IMR-90 (cell line): ENCODE measurements around the gene CUBN. TPM values are rescaled to one million over a fixed set of nuclear protein-coding genes. Genes with fewer than 3 reads are reported as not detected.

Source experiments
- ATAC-seq: fragments of 200-7000 bp; cut with Tn5 transposase; 2 replicates; pipeline ENCODE4 v1.9.1; 2020; ENCODE audit warnings: low read depth, mild to moderate bottlenecking, moderate library complexity
- BruUV-seq: library from RNA; stranded (reverse); fragments of 400-500 nt; replicated peaks from 2 replicates; lab custom pipeline; 2021; lab: Mats Ljungman, UMichigan
- CTCF ChIA-PET: fragments of 300-600 bp; formaldehyde crosslinking; extraction: SDS; loops from one replicate; lab custom pipeline; 2021; ENCODE audit warnings: antibody characterized with exemption; lab: Yijun Ruan, JAX
- POLR2A ChIA-PET: fragments of 300-600 bp; sonication (Branson Sonifier 250); formaldehyde crosslinking; loops from one replicate; lab custom pipeline; 2022; ENCODE audit warnings: antibody characterized with exemption; ENCODE audit not compliant: unreplicated experiment; lab: Charles Lee
- DNase-seq: peaks from one replicate; pipeline ENCODE4 v3.0.0; 2013
- H2AFZ ChIP-seq: replicated peaks from 2 replicates; pipeline ENCODE3; 2013; ENCODE audit warnings: low read length, mild to moderate bottlenecking; ENCODE audit not compliant: poor library complexity
- H2AK5ac ChIP-seq: 2 replicates; pipeline ENCODE4 v1.6.1; 2013; ENCODE audit warnings: low read depth, low read length, inconsistent platforms
- H2AK9ac ChIP-seq: replicated peaks from 2 replicates; pipeline ENCODE3; 2013; ENCODE audit warnings: mild to moderate bottlenecking, low read depth, low read length, moderate library complexity; ENCODE audit not compliant: poor library complexity
- H2BK120ac ChIP-seq: 2 replicates; pipeline ENCODE4 v1.6.1; 2013; ENCODE audit warnings: low read depth, low read length, inconsistent platforms
- H2BK15ac ChIP-seq: 3 replicates; pipeline ENCODE4 v1.6.1; 2013; ENCODE audit warnings: low read depth, low read length, inconsistent platforms
- H2BK20ac ChIP-seq: 2 replicates; pipeline ENCODE4 v1.6.1; 2013; ENCODE audit warnings: low read depth, mild to moderate bottlenecking, inconsistent platforms, low read length, moderate library complexity
- H2BK5ac ChIP-seq: 2 replicates; pipeline ENCODE4 v1.6.1; 2013; ENCODE audit warnings: mild to moderate bottlenecking, low read depth, low read length, inconsistent platforms; ENCODE audit not compliant: poor library complexity, severe bottlenecking
- H3K14ac ChIP-seq: replicated peaks from 2 replicates; pipeline ENCODE4 v1.6.1; 2013; ENCODE audit warnings: low read depth, low read length, inconsistent platforms
- H3K18ac ChIP-seq: 2 replicates; pipeline ENCODE4 v1.6.1; 2013; ENCODE audit warnings: low read depth, low read length, control low read depth
- H3K23ac ChIP-seq: 2 replicates; pipeline ENCODE4 v1.6.1; 2013; ENCODE audit warnings: low read depth, low read length, inconsistent platforms
- H3K27ac ChIP-seq: 2 replicates; pipeline ENCODE4 v1.5.1; 2013; ENCODE audit warnings: mild to moderate bottlenecking, control low read depth, low read length; ENCODE audit not compliant: insufficient read depth
- H3K27me3 ChIP-seq: 2 replicates; pipeline ENCODE4 v1.6.1; 2013; ENCODE audit warnings: low read length; ENCODE audit not compliant: control insufficient read depth, insufficient read depth
- H3K36me3 ChIP-seq: 2 replicates; pipeline ENCODE4 v1.6.1; 2013; ENCODE audit warnings: low read length, mixed read lengths; ENCODE audit not compliant: control insufficient read depth, insufficient read depth
- H3K4ac ChIP-seq: 2 replicates; pipeline ENCODE4 v1.6.1; 2013; ENCODE audit warnings: low read depth, low read length, inconsistent platforms
- H3K4me1 ChIP-seq: 2 replicates; pipeline ENCODE4 v1.6.1; 2013; ENCODE audit warnings: low read length, mixed read lengths; ENCODE audit not compliant: control insufficient read depth, insufficient read depth
- H3K4me2 ChIP-seq: 2 replicates; pipeline ENCODE4 v1.6.1; 2013; ENCODE audit warnings: low read depth, mild to moderate bottlenecking, control low read depth, low read length, moderate library complexity
- H3K4me3 ChIP-seq: 2 replicates; pipeline ENCODE4 v1.5.1; 2013; ENCODE audit warnings: low read depth, mild to moderate bottlenecking, control low read depth, low read length, moderate library complexity; ENCODE audit not compliant: insufficient read depth
- H3K56ac ChIP-seq: 2 replicates; pipeline ENCODE4 v1.6.1; 2013; ENCODE audit warnings: low read length, inconsistent platforms; ENCODE audit not compliant: insufficient read depth; ENCODE audit errors: extremely low read depth
- H3K79me1 ChIP-seq, 2 experiments: 2 replicates each; pipeline ENCODE4 v1.6.1; 2013; ENCODE audit warnings: low read length in 2 of 2, inconsistent platforms in 1 of 2, low read depth in 1 of 2
- H3K9ac ChIP-seq: 2 replicates; pipeline ENCODE4 v1.6.1; 2013; ENCODE audit warnings: low read depth, low read length, control low read depth
- H3K9me1 ChIP-seq: 2 replicates; pipeline ENCODE4 v1.6.1; 2013; ENCODE audit warnings: low read length, inconsistent platforms; ENCODE audit not compliant: insufficient read depth
- H3K9me3 ChIP-seq: 2 replicates; pipeline ENCODE4 v1.6.1; 2013; ENCODE audit warnings: low read length; ENCODE audit not compliant: control insufficient read depth, insufficient read depth
- H4K20me1 ChIP-seq: 2 replicates; pipeline ENCODE4 v1.6.1; 2013; ENCODE audit warnings: low read length, inconsistent platforms; ENCODE audit not compliant: insufficient read depth
- H4K5ac ChIP-seq: 2 replicates; pipeline ENCODE4 v1.6.1; 2013; ENCODE audit warnings: mild to moderate bottlenecking, low read depth, low read length, control low read depth
- H4K8ac ChIP-seq, 2 experiments: 2 replicates each; pipeline ENCODE4 v1.6.1; 2013; ENCODE audit warnings: low read depth in 2 of 2, low read length in 2 of 2, control low read depth in 1 of 2, inconsistent platforms in 1 of 2
- H4K91ac ChIP-seq: 2 replicates; pipeline ENCODE4 v1.6.1; 2013; ENCODE audit warnings: low read depth, low read length, inconsistent platforms; ENCODE audit not compliant: insufficient read depth
- BHLHE40 ChIP-seq: fragments of 150-350 bp; IDR thresholded peaks from 2 replicates; pipeline ENCODE4 v1.6.1; 2016; ENCODE audit warnings: mild to moderate bottlenecking, low read depth, low read length
- CEBPB ChIP-seq: IDR thresholded peaks from 2 replicates; pipeline ENCODE4 v1.6.1; 2012; ENCODE audit warnings: low read depth, low read length, improper control_type of control experiment
- CHD1 ChIP-seq: IDR thresholded peaks from 2 replicates; pipeline ENCODE4 v1.6.1; 2012; ENCODE audit warnings: low read depth, low read length, improper control_type of control experiment
- CTCF ChIP-seq: conservative IDR thresholded peaks from 2 replicates; pipeline ENCODE4 v1.5.1; 2012; ENCODE audit warnings: mild to moderate bottlenecking, low read depth, low read length, improper control_type of control experiment
- ELK1 ChIP-seq: fragments of 150-350 bp; IDR thresholded peaks from 2 replicates; pipeline ENCODE4 v1.6.1; 2016; ENCODE audit warnings: low read depth, mild to moderate bottlenecking, low read length, moderate library complexity, borderline replicate concordance
- FOS ChIP-seq: fragments of 150-350 bp; IDR thresholded peaks from 2 replicates; pipeline ENCODE4 v1.6.1; 2016; ENCODE audit warnings: low read depth, low read length
- MAZ ChIP-seq: IDR thresholded peaks from 2 replicates; pipeline ENCODE4 v1.6.1; 2012; ENCODE audit warnings: low read depth, mild to moderate bottlenecking, low read length, improper control_type of control experiment, moderate library complexity, borderline replicate concordance
- MXI1 ChIP-seq: IDR thresholded peaks from 2 replicates; pipeline ENCODE4 v1.6.1; 2012; ENCODE audit warnings: low read depth, mild to moderate bottlenecking, low read length, moderate library complexity, borderline replicate concordance
- NFE2L2 ChIP-seq: fragments of 150-350 bp; IDR thresholded peaks from 2 replicates; pipeline ENCODE4 v1.6.1; 2016; ENCODE audit warnings: low read depth, mild to moderate bottlenecking, low read length
- POLR2A ChIP-seq: IDR thresholded peaks from 2 replicates; pipeline ENCODE4 v1.6.1; 2012; ENCODE audit warnings: mild to moderate bottlenecking, low read depth, low read length
- RAD21 ChIP-seq: IDR thresholded peaks from 2 replicates; pipeline ENCODE4 v1.6.1; 2012; ENCODE audit warnings: low read length, improper control_type of control experiment
- RCOR1 ChIP-seq: IDR thresholded peaks from 2 replicates; pipeline ENCODE4 v1.6.1; 2012; ENCODE audit warnings: mild to moderate bottlenecking, low read length, improper control_type of control experiment; ENCODE audit not compliant: insufficient replicate concordance
- RFX5 ChIP-seq: IDR thresholded peaks from 2 replicates; pipeline ENCODE4 v1.8.0; 2012; ENCODE audit warnings: low read depth, mild to moderate bottlenecking, low read length, moderate library complexity
- USF2 ChIP-seq: fragments of 150-350 bp; IDR thresholded peaks from 2 replicates; pipeline ENCODE4 v1.6.1; 2017; ENCODE audit warnings: mild to moderate bottlenecking, antibody characterized with exemption, low read length, low read depth
- WGBS, 2 experiments: methylation state at CpG; one replicate each; pipeline versions ENCODE4 v1.1.5 to v1.1.7; 2013; ENCODE audit warnings: missing lambda C conversion rate in 2 of 2; ENCODE audit not compliant: insufficient read length in 1 of 2; ENCODE audit errors: extremely low coverage in 2 of 2; 5-methylcytosine and 5-hydroxymethylcytosine counted together
- dilution Hi-C: fragments of 300-500 bp; cut with HindIII; formaldehyde crosslinking; loops from one replicate; pipeline ENCODE4 v1.14.3; 2018; ENCODE audit warnings: low sequenced_read_pairs; ENCODE audit not compliant: unreplicated experiment
- in situ Hi-C: fragments of 300-500 bp; cut with MboI; formaldehyde crosslinking; loops from 3 replicates; pipeline ENCODE4 v1.14.3; 2019; ENCODE audit warnings: low sequenced_read_pairs, inconsistent platforms, mixed read lengths
- intact Hi-C: fragments of 100-400 bp; cut with micrococcal nuclease; formaldehyde crosslinking; loops from 2 replicates; pipeline ENCODE4 v1.10.0; 2022
- polyA plus RNA-seq, 3 experiments: library from polyadenylated mRNA; depleted of rRNA; stranded (reverse); fragments of >200 nt; gene quantifications; 2 replicates each; pipeline ENCODE4 v1.2.3, GENCODE V29; 2012; ENCODE audit warnings: low replicate concordance in 1 of 3
- total RNA-seq: library from RNA; depleted of rRNA; stranded (reverse); fragments of >200 nt; gene quantifications from 2 replicates; pipeline ENCODE4 v1.2.3, GENCODE V29; 2012

Gene CUBN
- total and polyA plus RNA-seq, 2 of the 4 experiments (the other 2 are of a cell fraction) = 0.19 to 0.54 TPM

- H3K79me1 ChIP-seq = no peaks in the 10 kb centered on the region; a peak in 1 of 4 replicates
- peak overlapping the region; percentile 85 for H4K5ac ChIP-seq
- peak overlapping the region; percentile 53 for H3K14ac ChIP-seq
- CTCF ChIA-PET = interaction anchor here (1.0 kb wide), 1 partner anchor 64 kb away, joined by 3 read pairs; no protein-coding TSS in a partner anchor
- no peak overlapping the region for H3K23ac ChIP-seq
- peak overlapping the region; percentile 54; the same call in 1 of the 2 replicates for H2AK5ac ChIP-seq
- H2BK120ac ChIP-seq = peak overlapping the region; percentile 89
- no CpG with 5 or more reads among the region's 10 CpGs for WGBS, 2 experiments
- H3K9me1 ChIP-seq = peaks cover 18% of the 10 kb centered on the region
- DNase-seq (peak; percentile 85), ATAC-seq (peak; percentile 55)
- intact Hi-C loops (loop anchor here (2.0 kb wide), 1 partner anchor 63 kb away; no protein-coding TSS in a partner anchor), in situ Hi-C loops (no loop called here), dilution Hi-C loops (no loop called here)
- peak overlapping the region; percentile 65 for H2AK9ac ChIP-seq
- H2BK5ac ChIP-seq = peak overlapping the region; percentile 66
- H2BK20ac ChIP-seq = peak overlapping the region; percentile 75
- H3K27ac ChIP-seq = peak overlapping the region; percentile 83
- peak overlapping the region; percentile 73 for H3K4me2 ChIP-seq
- no peak overlapping the region; the same call in 1 of the 2 replicates for H3K9ac ChIP-seq
- POLR2A ChIA-PET = interaction anchor here (0.6 to 2.3 kb wide), 3 partner anchors 12 to 1146 kb away, joined by 3 to 10 read pairs (median 3); no protein-coding TSS in a partner anchor
- H4K91ac ChIP-seq = peak overlapping the region; percentile 83
- no peaks in the 10 kb centered on the region for H3K9me3 ChIP-seq
- peak overlapping the region; percentile 38 for H2AFZ ChIP-seq
- H4K8ac ChIP-seq = peak overlapping the region; percentile 22 to 59; a peak in 3 of 4 replicates
- H3K36me3 ChIP-seq = no peaks in the 10 kb centered on the region
- no peaks in the 10 kb centered on the region for H4K20me1 ChIP-seq
- no peak overlapping the region for H3K4me3 ChIP-seq
- H3K27me3 ChIP-seq = no peaks in the 10 kb centered on the region
- BruUV-seq = no TSS peak
- no peak overlapping the region for H3K56ac ChIP-seq
- H3K4me1 ChIP-seq = peaks cover 21% of the 10 kb centered on the region
- H3K18ac ChIP-seq = peak overlapping the region; percentile 89
- H2BK15ac ChIP-seq = peak overlapping the region; percentile 48; the same call in 1 of the 3 replicates
- peak overlapping the region; percentile 59 for H3K4ac ChIP-seq
- TF ChIP-seq RAD21 (no peak), CEBPB (no peak), FOS (no peak), ELK1 (no peak), USF2 (no peak), CHD1 (no peak), POLR2A (no peak), NFE2L2 (no peak), RFX5 (no peak), MAZ (no peak), BHLHE40 (no peak), MXI1 (no peak), CTCF (no peak), RCOR1 (no peak)
These were observed 129.8 kb downstream of the CUBN start for GRCh38 chr10:16999665-17000451.
